ENCODE data around the gene PAK5. TPM values are rescaled to one million over a fixed set of nuclear protein-coding genes. Genes with fewer than 3 reads are reported as not detected.

Gene PAK5
- total RNA-seq, 4 donors from 2014 or later: not detected

- H3K27me3 ChIP-seq: no peaks in the 10 kb centered on the region
- H3K36me3 ChIP-seq: no peaks in the 10 kb centered on the region
- DNase-seq: no peak
- H3K27ac ChIP-seq: no peak overlapping the region
- in situ Hi-C loops (cut with MboI; ENCODE audit: low pct_ligation_motif_present in 1 of 4, low pct_unique_long_range_greater_than_20kb in 1 of 4, low sequenced_read_pairs in 3 of 4): no loop called here
- intact Hi-C loops (cut with DNase I; ENCODE audit: low total_unique reads): no loop called here
- H3K9me3 ChIP-seq: no peaks in the 10 kb centered on the region
- peaks cover 0 to 14% (median 1%) of the 10 kb centered on the region in 4 donors for H3K4me1 ChIP-seq
- H3K4me3 ChIP-seq: no peak overlapping the region
- TF ChIP-seq CTCF (IDR thresholded peaks at IDR 0.05) (no peak), POLR2A (IDR thresholded peaks at IDR 0.05) (no peak), POLR2AphosphoS5 (IDR thresholded peaks at IDR 0.05) (no peak), EP300 (IDR thresholded peaks at IDR 0.05; ENCODE audit: low read depth) (no peak)
- WGBS, 2 donors (ENCODE audit: low coverage in 1 of 2): 87 to 89% methylated on average over 5 of the region's 5 CpGs
Measured at GRCh38 chr20:9499126-9499899, 339.6 kb downstream of the PAK5 start.

GRCh38 chr20:9498322-9498721 lies 340.6 kb downstream of the PAK5 start:
- in situ Hi-C loops (cut with MboI; ENCODE audit: low pct_ligation_motif_present in 1 of 4, low pct_unique_long_range_greater_than_20kb in 1 of 4, low sequenced_read_pairs in 3 of 4): no loop called here
- Histone ChIP-seq H3K4me1 (peaks cover 0 to 14% (median 1%) of the 10 kb centered on the region in 4 donors), H3K4me3 (no peak overlapping the region), H3K27me3 (no peaks in the 10 kb centered on the region), H3K9me3 (no peaks in the 10 kb centered on the region), H3K36me3 (no peaks in the 10 kb centered on the region), H3K27ac (no peak overlapping the region)
- intact Hi-C loops (cut with DNase I; ENCODE audit: low total_unique reads): no loop called here
- no peak for DNase-seq
- TF ChIP-seq CTCF (IDR thresholded peaks at IDR 0.05) (no peak), EP300 (IDR thresholded peaks at IDR 0.05; ENCODE audit: low read depth) (no peak), POLR2A (IDR thresholded peaks at IDR 0.05) (no peak), POLR2AphosphoS5 (IDR thresholded peaks at IDR 0.05) (no peak)
- 58 to 76% methylated on average over 2 to 4 of the region's 4 CpGs for WGBS, 2 donors (ENCODE audit: low coverage in 1 of 2)

- Histone ChIP-seq H3K27me3 (no peaks in the 10 kb centered on the region), H3K4me1 (peaks cover 0 to 14% (median 1%) of the 10 kb centered on the region in 4 donors), H3K4me3 (no peak overlapping the region), H3K9me3 (no peaks in the 10 kb centered on the region), H3K36me3 (no peaks in the 10 kb centered on the region), H3K27ac (no peak overlapping the region)
- DNase-seq: no peak
- intact Hi-C loops (cut with DNase I; ENCODE audit: low total_unique reads): no loop called here
- WGBS, 2 donors (ENCODE audit: low coverage in 1 of 2): 84 to 92% methylated on average over 1 to 3 of the region's 3 CpGs
- no peak for TF ChIP-seq CTCF (IDR thresholded peaks at IDR 0.05)
- no peak for TF ChIP-seq POLR2A (IDR thresholded peaks at IDR 0.05)
- no peak for TF ChIP-seq EP300 (IDR thresholded peaks at IDR 0.05; ENCODE audit: low read depth)
- TF ChIP-seq POLR2AphosphoS5 (IDR thresholded peaks at IDR 0.05): no peak
- in situ Hi-C loops (cut with MboI; ENCODE audit: low pct_ligation_motif_present in 1 of 4, low pct_unique_long_range_greater_than_20kb in 1 of 4, low sequenced_read_pairs in 3 of 4): no loop called here
Measured at GRCh38 chr20:9496155-9496554, 342.7 kb downstream of the PAK5 start.

- TF ChIP-seq CTCF (IDR thresholded peaks at IDR 0.05) (no peak), EP300 (IDR thresholded peaks at IDR 0.05; ENCODE audit: low read depth) (no peak), POLR2A (IDR thresholded peaks at IDR 0.05) (no peak), POLR2AphosphoS5 (IDR thresholded peaks at IDR 0.05) (no peak)
- H3K4me1 ChIP-seq: peaks cover 0 to 10% (median 0%) of the 10 kb centered on the region in 4 donors
- DNase-seq: no peak
- intact Hi-C loops (cut with DNase I; ENCODE audit: low total_unique reads): no loop called here
- 40 to 67% methylated on average over 1 to 2 of the region's 2 CpGs for WGBS, 2 donors (ENCODE audit: low coverage in 1 of 2)
- H3K27ac ChIP-seq: no peak overlapping the region
- H3K36me3 ChIP-seq: no peaks in the 10 kb centered on the region
- no peaks in the 10 kb centered on the region for H3K9me3 ChIP-seq
- H3K4me3 ChIP-seq: no peak overlapping the region
- in situ Hi-C loops (cut with MboI; ENCODE audit: low pct_ligation_motif_present in 1 of 4, low pct_unique_long_range_greater_than_20kb in 1 of 4, low sequenced_read_pairs in 3 of 4): no loop called here
- H3K27me3 ChIP-seq: no peaks in the 10 kb centered on the region
Measured at GRCh38 chr20:9495701-9496100, 343.2 kb downstream of the PAK5 start.
